ENCODE data around the gene CFAP45.

Gene CFAP45

DNA sequence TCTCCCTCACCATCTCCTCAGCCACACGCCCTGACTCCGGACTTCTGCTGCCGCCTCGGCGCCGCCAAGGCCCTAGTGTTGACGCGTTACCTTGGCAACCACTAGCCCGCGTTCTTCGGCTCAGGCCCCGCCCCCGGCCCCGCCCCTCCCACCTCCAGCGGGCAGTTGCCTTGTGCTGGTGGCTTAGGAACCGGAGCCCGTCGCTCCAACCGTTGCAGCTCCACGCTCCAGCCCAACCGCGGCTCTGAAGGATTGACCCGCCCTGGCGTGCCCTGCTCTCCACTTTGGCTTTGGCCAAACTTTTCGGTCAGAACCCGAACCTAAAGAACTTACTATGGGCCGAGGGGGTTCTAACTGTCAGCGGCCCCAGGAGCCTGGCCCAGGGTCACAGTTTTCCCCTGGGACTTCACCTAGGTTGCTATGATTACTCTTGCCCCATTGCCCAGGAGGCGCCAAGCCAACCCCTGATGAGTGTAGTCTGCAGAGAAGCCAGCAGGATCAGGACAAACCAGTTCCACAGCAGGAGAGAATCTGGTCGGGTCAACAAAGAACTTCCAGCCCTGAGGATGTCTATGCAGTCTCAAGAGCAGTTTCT is at the start of gene CFAP45:
Gene CFAP45, minus strand, starts transcription at position 80 of the 595 bp plus-strand sequence. Its CDS starts 67 bp downstream, at position 13.
- DNase-seq = no peak

GRCh38 chr1:159949123-159949522 is 49.2 kb upstream of the CFAP45 start:
- DNase-seq = no peak

- DNase-seq = no peak
These were observed 48.0 kb upstream of the CFAP45 start for GRCh38 chr1:159947942-159948341.

DNA sequence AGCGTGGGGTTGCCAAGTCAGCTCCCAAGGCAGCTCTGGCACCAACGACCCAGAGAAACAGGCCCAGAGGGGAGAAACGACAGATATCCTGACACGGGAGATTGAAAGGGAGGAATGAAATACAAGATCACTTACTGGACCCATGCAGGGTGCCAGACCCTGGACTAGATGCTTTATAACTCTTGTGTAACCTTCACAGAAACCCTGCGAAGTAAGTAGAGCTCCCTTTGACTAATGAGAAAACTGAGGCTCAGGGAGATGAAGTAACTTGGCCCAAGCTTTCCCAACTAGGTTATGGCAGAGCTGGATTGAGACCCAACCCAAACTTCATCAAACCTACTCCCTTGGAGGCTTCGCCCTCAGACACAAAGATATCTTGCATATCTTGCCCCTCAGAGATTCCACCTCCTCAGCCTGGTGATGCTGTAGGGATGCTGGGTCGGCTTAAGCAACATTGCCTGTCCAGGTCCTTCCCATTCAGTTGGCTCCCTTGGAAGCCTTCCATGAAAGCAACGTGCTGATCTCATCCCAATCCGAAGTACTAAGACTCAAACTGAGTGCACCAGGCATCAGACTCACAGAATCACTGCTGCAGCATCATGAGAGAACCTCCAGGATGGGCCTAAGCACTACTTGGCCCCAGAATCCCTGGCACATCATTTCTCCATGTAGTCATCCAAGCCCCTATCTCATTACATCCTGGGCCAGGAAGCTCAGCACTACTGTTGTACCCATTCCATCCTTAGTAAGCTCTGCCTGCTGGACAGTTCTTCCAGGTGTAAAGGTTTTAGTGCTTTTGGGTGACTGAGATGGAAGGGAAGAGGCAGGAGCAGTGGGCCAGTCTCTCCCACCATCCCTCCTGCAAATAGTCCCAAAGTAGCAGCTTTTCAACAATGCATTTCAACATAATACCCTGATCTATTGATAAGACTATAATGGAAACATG is 46.5 kb upstream of the CFAP45 start:
- no peak for DNase-seq

- DNase-seq = peak; percentile 83
These were observed 45.7 kb upstream of the CFAP45 start, which contains the start of gene IGSF9 for GRCh38 chr1:159945483-159946241. Gene IGSF9, minus strand, starts transcription at chr1:159945613. Its CDS starts 2,159 bp downstream, at chr1:159943454.

- DNase-seq = no peak
These were observed 44.9 kb upstream of the CFAP45 start for GRCh38 chr1:159944623-159945455.

GRCh38 chr1:159943908-159944622 is 44.1 kb upstream of the CFAP45 start:
- no peak for DNase-seq

GRCh38 chr1:159943278-159943640 is 43.3 kb upstream of the CFAP45 start:
- no peak for DNase-seq

DNA sequence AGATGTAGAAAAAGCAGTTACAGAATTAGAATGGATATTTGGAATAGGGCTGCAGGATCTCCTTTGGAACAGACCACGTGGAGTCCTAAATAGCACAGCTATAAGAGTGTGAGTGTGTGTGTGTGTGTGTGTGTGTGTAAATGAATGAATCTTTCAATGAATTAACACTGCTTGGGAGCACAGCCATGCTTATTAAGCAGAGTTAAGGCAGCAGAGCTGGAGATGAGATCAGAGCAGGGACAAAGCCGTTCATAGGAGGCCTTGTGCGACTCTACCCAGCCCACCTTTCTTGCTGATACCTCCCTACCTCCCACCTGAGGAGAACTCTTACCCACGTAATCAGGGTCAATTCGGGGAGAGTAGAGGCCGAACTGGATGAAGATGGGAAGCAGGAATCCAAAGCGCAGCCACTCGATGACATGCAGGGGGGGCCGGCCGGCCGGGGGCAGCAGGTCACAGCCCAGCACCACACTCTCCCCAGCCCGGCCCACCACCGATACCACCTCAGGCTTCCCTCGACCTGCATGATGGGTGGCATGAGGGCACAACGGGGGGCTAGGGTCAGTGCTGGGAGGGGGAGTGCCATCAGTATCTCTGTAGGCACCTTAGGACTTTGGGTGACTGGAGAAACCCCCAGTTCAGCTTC is 42.8 kb upstream of the CFAP45 start:
- DNase-seq = no peak

GRCh38 chr1:159941591-159942560 is 41.9 kb upstream of the CFAP45 start:
- DNase-seq = no peak

DNA sequence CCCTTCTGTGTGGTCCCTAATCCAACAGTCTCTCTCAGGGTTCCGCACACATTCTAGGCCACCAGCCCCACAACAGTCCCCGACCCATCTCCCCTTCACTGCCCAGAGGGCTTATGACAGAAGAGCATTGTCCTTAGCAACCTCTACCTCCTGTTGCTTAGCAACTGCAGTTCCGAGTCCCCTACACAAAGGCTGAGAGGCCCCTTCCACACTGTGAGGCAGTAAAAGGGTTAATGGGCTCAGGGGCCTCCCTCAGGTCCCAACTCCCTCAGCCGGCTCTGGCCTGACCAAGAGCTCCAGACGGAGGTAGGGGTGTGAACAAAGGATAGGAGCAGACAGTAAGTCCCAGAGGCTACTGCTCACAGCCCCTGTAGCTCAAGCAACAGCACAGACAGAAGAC is 41.2 kb upstream of the CFAP45 start:
- no peak for DNase-seq

GRCh38 chr1:159940006-159940620 is 40.1 kb upstream of the CFAP45 start:
- no peak for DNase-seq

DNA sequence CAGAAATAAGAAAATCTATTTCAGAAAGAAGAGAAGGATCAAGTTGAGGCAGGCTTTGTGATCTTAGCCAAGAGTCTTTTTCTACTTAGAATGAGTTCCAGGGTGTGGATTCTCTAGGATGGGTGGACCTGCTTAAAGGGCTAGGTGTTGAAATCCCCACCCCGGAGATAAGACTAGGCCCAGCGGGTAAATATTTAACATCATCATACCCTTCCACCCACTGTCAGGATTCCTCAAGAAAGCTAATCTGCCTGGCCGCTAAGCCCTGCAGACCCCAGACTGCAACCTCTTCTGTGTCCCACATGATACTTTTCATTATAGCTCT is 39.7 kb upstream of the CFAP45 start:
- DNase-seq = no peak

GRCh38 chr1:159938905-159939677 is 39.1 kb upstream of the CFAP45 start:
- no peak for DNase-seq

DNA sequence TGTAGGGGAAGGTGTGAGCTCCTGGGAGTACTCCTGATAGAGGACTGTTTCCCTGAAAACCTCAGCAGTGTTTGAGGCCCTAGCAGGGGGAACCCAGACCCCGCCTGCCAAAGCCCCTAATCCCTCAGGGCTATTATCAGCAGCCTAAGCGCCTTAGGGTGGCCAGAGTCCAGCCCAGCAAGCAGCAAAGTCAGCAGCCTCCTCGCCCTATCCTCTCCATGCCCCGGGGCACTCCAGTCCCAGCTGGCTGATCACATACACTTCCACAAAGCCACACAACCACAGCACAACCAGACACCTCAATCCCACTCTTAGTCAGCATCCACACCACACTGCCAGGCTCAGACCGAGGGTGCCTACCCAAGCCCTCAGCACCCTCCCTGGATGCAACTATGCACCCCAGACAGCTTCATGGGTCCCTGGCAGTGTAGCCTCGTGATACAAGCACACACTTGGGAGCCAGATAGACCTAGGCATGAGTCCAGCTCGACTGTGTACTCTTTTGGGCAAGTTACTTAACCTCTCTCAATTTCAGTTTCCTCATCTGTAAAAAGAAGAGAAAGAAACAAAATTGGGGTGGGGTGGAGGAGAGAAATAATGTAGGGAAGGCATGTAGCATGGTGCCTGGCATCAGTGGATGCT is 38.4 kb upstream of the CFAP45 start:
- no peak for DNase-seq

GRCh38 chr1:159937054-159937750 is 37.2 kb upstream of the CFAP45 start:
- no peak for DNase-seq

- peak; percentile 97 for DNase-seq
These were observed 36.4 kb upstream of the CFAP45 start for GRCh38 chr1:159936273-159936904.
